Subcutaneous adipose tissue (tissue), 4 donors: ENCODE data around the gene TMLHE. TPM values are rescaled to one million over a fixed set of nuclear protein-coding genes. Genes with fewer than 3 reads are reported as not detected.

Experiments
- CTCF ChIP-seq: fragments of 450-650 bp; IDR thresholded peaks from one replicate; pipeline ENCODE4 v1.5.1; 2016; ENCODE audit warnings: low read depth, mild to moderate bottlenecking, control low read depth, antibody characterized with exemption, moderate library complexity
- total RNA-seq, 4 donors: library from RNA; depleted of rRNA; stranded (reverse); fragments of >200 nt; gene quantifications; one replicate each; pipeline ENCODE4 v1.1.0, GENCODE V29; 2016

TMLHE gene
- total RNA-seq, result 10 to 100 TPM; 23.3 to 32.0 (median 26.0) TPM

- no peak for TF ChIP-seq CTCF
Measured at GRCh38 chrX:155612312-155613224, at the start of gene TMLHE, which contains the start of gene SPRY3. Gene TMLHE, minus strand, starts transcription at chrX:155612952. Its CDS starts 67,676 bp downstream, at chrX:155545276. Gene SPRY3, plus strand, starts transcription at chrX:155612586.

- TF ChIP-seq CTCF, result no peak
Measured at GRCh38 chrX:155662282-155662681, 49.5 kb upstream of the TMLHE start.

GRCh38 chrX:155645180-155645579, 32.4 kb upstream of the TMLHE start:
- no peak for TF ChIP-seq CTCF

GRCh38 chrX:155643240-155643639, 30.5 kb upstream of the TMLHE start:
- TF ChIP-seq CTCF, result no peak

GRCh38 chrX:155637714-155638113, 25.0 kb upstream of the TMLHE start:
- TF ChIP-seq CTCF, result no peak

- no peak for TF ChIP-seq CTCF
Measured at GRCh38 chrX:155632431-155633100, 19.8 kb upstream of the TMLHE start.

- no peak for TF ChIP-seq CTCF
Measured at GRCh38 chrX:155615938-155616337, 3.2 kb upstream of the TMLHE start.
